Astrocyte (in vitro differentiated cells and primary cell): ENCODE data around the gene CFAP68. TPM values are rescaled to one million over a fixed set of nuclear protein-coding genes. Genes with fewer than 3 reads are reported as not detected.
"Not testable (repeated sequence)": the region's sequence is repeated elsewhere in the genome, so short reads cannot be mapped to it uniquely, and the experiment has no call there.

ENCODE experiments used
- DNase-seq: peaks from one replicate; pipeline ENCODE4 v3.0.0-alpha.2; 2010; ENCODE audit warnings: low read depth
- FAIRE-seq: peaks from 2 replicates; lab custom pipeline; 2011; peaks lifted over from hg19 to GRCh38; lab: Jason Lieb, UNC
- H2AFZ ChIP-seq: 2 replicates; pipeline ENCODE4 v1.6.0; 2012; ENCODE audit warnings: low read depth, low read length, inconsistent platforms
- H3K27ac ChIP-seq: 2 replicates; pipeline ENCODE4 v1.5.1; 2011; ENCODE audit warnings: low read depth, low read length, inconsistent platforms
- H3K27me3 ChIP-seq: 2 replicates; pipeline ENCODE4 v1.6.0; 2011; ENCODE audit warnings: low read length, inconsistent platforms; ENCODE audit not compliant: insufficient read depth
- H3K36me3 ChIP-seq: 2 replicates; pipeline ENCODE4 v1.5.1; 2011; ENCODE audit warnings: low read length, inconsistent platforms; ENCODE audit not compliant: insufficient read depth
- H3K4me1 ChIP-seq: 2 replicates; pipeline ENCODE4 v1.5.1; 2011; ENCODE audit warnings: low read length, inconsistent platforms; ENCODE audit not compliant: insufficient read depth
- H3K4me2 ChIP-seq: 2 replicates; pipeline ENCODE4 v1.6.0; 2012; ENCODE audit warnings: low read length, inconsistent platforms
- H3K4me3 ChIP-seq: 2 replicates; pipeline ENCODE4 v1.5.1; 2011; ENCODE audit warnings: low read depth, mild to moderate bottlenecking, low read length, inconsistent platforms; ENCODE audit not compliant: insufficient read depth
- H3K79me2 ChIP-seq: 2 replicates; pipeline ENCODE4 v1.6.0; 2012; ENCODE audit warnings: mild to moderate bottlenecking, low read length, inconsistent platforms; ENCODE audit not compliant: insufficient read depth
- H3K9ac ChIP-seq: 2 replicates; pipeline ENCODE4 v1.6.0; 2012; ENCODE audit warnings: mild to moderate bottlenecking, low read length, inconsistent platforms
- H3K9me3 ChIP-seq: 2 replicates; pipeline ENCODE4 v1.5.1; 2012; ENCODE audit warnings: low read depth, mild to moderate bottlenecking, low read length, inconsistent platforms; ENCODE audit not compliant: insufficient read depth
- H4K20me1 ChIP-seq: 2 replicates; pipeline ENCODE4 v1.6.0; 2012; ENCODE audit warnings: low read length, inconsistent platforms; ENCODE audit not compliant: insufficient read depth
- H3K27ac Mint-ChIP-seq: one replicate; pipeline ENCODE4 v1.8.0; 2021; ENCODE audit warnings: mild to moderate bottlenecking, mixed read lengths; ENCODE audit not compliant: unreplicated experiment
- H3K27me3 Mint-ChIP-seq: one replicate; pipeline ENCODE4 v1.8.0; 2021; ENCODE audit warnings: low read depth, mixed read lengths; ENCODE audit not compliant: unreplicated experiment
- H3K36me3 Mint-ChIP-seq: one replicate; pipeline ENCODE4 v1.8.0; 2021; ENCODE audit warnings: low read depth, mixed read lengths; ENCODE audit not compliant: unreplicated experiment
- H3K4me1 Mint-ChIP-seq: one replicate; pipeline ENCODE4 v1.8.0; 2021; ENCODE audit warnings: low read depth, mixed read lengths; ENCODE audit not compliant: unreplicated experiment
- H3K4me3 Mint-ChIP-seq: one replicate; pipeline ENCODE4 v1.8.0; 2021; ENCODE audit warnings: mild to moderate bottlenecking, moderate library complexity, mixed read lengths; ENCODE audit not compliant: unreplicated experiment
- H3K9me3 Mint-ChIP-seq: one replicate; pipeline ENCODE4 v1.8.0; 2021; ENCODE audit warnings: mild to moderate bottlenecking, mixed read lengths; ENCODE audit not compliant: unreplicated experiment
- CTCF ChIP-seq: IDR thresholded peaks from 2 replicates; pipeline ENCODE4 v1.5.1; 2011; ENCODE audit warnings: low read depth, mild to moderate bottlenecking, inconsistent platforms, low read length, moderate library complexity; ENCODE audit not compliant: insufficient read depth
- EZH2 ChIP-seq: IDR thresholded peaks from 2 replicates; pipeline ENCODE4 v1.6.1; 2012; ENCODE audit warnings: mild to moderate bottlenecking, low read length, inconsistent platforms; ENCODE audit not compliant: insufficient read depth
- total RNA-seq: library from RNA; stranded (reverse); gene quantifications from 2 replicates; pipeline ENCODE4 v1.2.1, GENCODE V29; 2021

The CFAP68 gene
- total RNA-seq, 1 donor from 2014 or later = 18.8 TPM

GRCh38 chr11:111878385-111878848, 924 bp upstream of the CFAP68 start:
- Histone ChIP-seq H2AFZ (peak overlapping the region; percentile 84), H3K36me3 (no peaks in the 10 kb centered on the region), H3K79me2 (no peaks in the 10 kb centered on the region), H3K4me3 (peak overlapping the region; percentile 88), H3K9me3 (no peaks in the 10 kb centered on the region), H3K9ac (peak overlapping the region; percentile 93), H4K20me1 (no peaks in the 10 kb centered on the region), H3K27ac (peak overlapping the region; percentile 99), H3K27me3 (no peaks in the 10 kb centered on the region), H3K4me1 (peaks cover 9% of the 10 kb centered on the region), H3K4me2 (peak overlapping the region; percentile 91)
- Mint-ChIP-seq H3K27ac (peak overlapping the region; percentile 100), H3K36me3 (peaks cover 2% of the 10 kb centered on the region), H3K9me3 (no peaks in the 10 kb centered on the region), H3K27me3 (no peaks in the 10 kb centered on the region), H3K4me3 (peak overlapping the region; percentile 96), H3K4me1 (peaks cover 5% of the 10 kb centered on the region)
- DNase-seq (no peak), FAIRE-seq (peak; percentile 9)
- TF ChIP-seq EZH2 (no peak), CTCF (no peak)

DNA sequence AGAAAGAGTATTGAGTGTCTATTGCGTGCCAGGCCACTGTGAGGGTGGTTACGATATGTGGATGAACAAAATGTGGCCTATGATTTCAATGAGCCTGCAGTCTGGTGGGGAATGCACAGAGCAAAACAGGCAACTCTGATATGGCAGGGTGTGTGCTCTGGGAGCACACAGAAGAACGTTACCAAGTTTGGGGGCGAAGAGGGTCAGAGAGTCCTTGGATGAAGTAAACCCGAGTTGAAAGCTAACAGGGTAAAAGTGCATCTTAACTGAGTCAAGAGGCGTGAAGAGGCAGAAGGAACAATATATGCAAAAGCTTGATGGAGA, 258 bp downstream of the CFAP68 start:
- H3K9ac ChIP-seq = peak overlapping the region; percentile 93
- no peaks in the 10 kb centered on the region for H3K9me3 Mint-ChIP-seq
- no peaks in the 10 kb centered on the region for H3K27me3 Mint-ChIP-seq
- DNase-seq = no peak
- no peak for FAIRE-seq
- H3K36me3 ChIP-seq = no peaks in the 10 kb centered on the region
- peak overlapping the region; percentile 99 for H3K27ac ChIP-seq
- peaks cover 5% of the 10 kb centered on the region for H3K4me1 Mint-ChIP-seq
- peak overlapping the region; percentile 96 for H3K4me3 Mint-ChIP-seq
- H3K27ac Mint-ChIP-seq = peak overlapping the region; percentile 100
- H4K20me1 ChIP-seq = no peaks in the 10 kb centered on the region
- no peaks in the 10 kb centered on the region for H3K79me2 ChIP-seq
- peak overlapping the region; percentile 91 for H3K4me2 ChIP-seq
- H3K9me3 ChIP-seq = no peaks in the 10 kb centered on the region
- peak overlapping the region; percentile 100 for H2AFZ ChIP-seq
- H3K4me3 ChIP-seq = peak overlapping the region; percentile 88
- H3K4me1 ChIP-seq = peaks cover 9% of the 10 kb centered on the region
- peaks cover 2% of the 10 kb centered on the region for H3K36me3 Mint-ChIP-seq
- no peaks in the 10 kb centered on the region for H3K27me3 ChIP-seq
- TF ChIP-seq EZH2 = no peak
- no peak for TF ChIP-seq CTCF

DNA sequence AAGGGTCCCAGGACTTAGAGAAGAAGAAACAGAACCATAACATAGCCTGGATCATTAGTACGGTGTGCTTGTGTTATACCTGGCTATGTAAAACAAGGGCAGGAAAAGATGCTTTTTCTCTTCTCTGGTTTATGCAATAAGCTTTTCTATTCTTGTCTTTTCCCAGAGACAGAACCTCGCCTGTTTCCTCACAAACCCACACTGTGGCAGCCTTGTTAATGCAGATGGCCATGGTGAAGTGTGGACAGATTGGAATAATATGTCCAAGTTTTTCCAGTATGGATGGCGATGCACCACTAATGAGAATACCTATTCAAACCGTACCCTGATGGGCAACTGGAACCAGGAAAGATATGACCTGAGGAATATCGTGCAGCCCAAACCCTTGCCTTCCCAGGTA, 2.9 kb downstream of the CFAP68 start:
- Mint-ChIP-seq H3K4me1 (peaks cover 5% of the 10 kb centered on the region), H3K36me3 (no peaks in the 10 kb centered on the region), H3K27me3 (no peaks in the 10 kb centered on the region), H3K4me3 (no peak overlapping the region), H3K9me3 (no peaks in the 10 kb centered on the region), H3K27ac (no peak overlapping the region)
- Histone ChIP-seq H2AFZ (no peak overlapping the region), H3K79me2 (no peaks in the 10 kb centered on the region), H3K9me3 (no peaks in the 10 kb centered on the region), H3K36me3 (no peaks in the 10 kb centered on the region), H3K4me3 (no peak overlapping the region), H3K27me3 (no peaks in the 10 kb centered on the region), H3K4me2 (no peak overlapping the region), H3K4me1 (peaks cover 9% of the 10 kb centered on the region), H4K20me1 (no peaks in the 10 kb centered on the region), H3K27ac (no peak overlapping the region), H3K9ac (no peak overlapping the region)
- TF ChIP-seq CTCF (no peak), EZH2 (no peak)
- FAIRE-seq (no peak), DNase-seq (no peak)

- H3K27me3 Mint-ChIP-seq, H3K27ac ChIP-seq, H3K36me3 Mint-ChIP-seq, H3K9ac ChIP-seq, FAIRE-seq, H3K36me3 ChIP-seq, H3K79me2 ChIP-seq, H3K4me2 ChIP-seq, H3K9me3 Mint-ChIP-seq, H3K4me1 Mint-ChIP-seq, H3K27me3 ChIP-seq, DNase-seq, H3K4me3 ChIP-seq, H3K4me3 Mint-ChIP-seq, H3K4me1 ChIP-seq, H3K9me3 ChIP-seq, H3K27ac Mint-ChIP-seq, H4K20me1 ChIP-seq, H2AFZ ChIP-seq: not testable (repeated sequence)
These were observed 5.7 kb downstream of the CFAP68 start for GRCh38 chr11:111885053-111885452.
